Stimulated activated naive CD8-positive, alpha-beta T cell treated with anti-CD3 and anti-CD28 coated beads, Interleukin-15, Interleukin-2, amounts not matched to agents 100 U/mL and 50 U/mL, for 24 hours (primary cell): ENCODE data around the gene CXCL17.

Source experiments
- ATAC-seq: fragments of 150-1000 bp; cut with Tn5 transposase; one replicate; pipeline ENCODE4 v1.10.0; 2021
- DNase-seq: peaks from one replicate; pipeline ENCODE4 v3.0.0; 2021

The CXCL17 gene

DNA sequence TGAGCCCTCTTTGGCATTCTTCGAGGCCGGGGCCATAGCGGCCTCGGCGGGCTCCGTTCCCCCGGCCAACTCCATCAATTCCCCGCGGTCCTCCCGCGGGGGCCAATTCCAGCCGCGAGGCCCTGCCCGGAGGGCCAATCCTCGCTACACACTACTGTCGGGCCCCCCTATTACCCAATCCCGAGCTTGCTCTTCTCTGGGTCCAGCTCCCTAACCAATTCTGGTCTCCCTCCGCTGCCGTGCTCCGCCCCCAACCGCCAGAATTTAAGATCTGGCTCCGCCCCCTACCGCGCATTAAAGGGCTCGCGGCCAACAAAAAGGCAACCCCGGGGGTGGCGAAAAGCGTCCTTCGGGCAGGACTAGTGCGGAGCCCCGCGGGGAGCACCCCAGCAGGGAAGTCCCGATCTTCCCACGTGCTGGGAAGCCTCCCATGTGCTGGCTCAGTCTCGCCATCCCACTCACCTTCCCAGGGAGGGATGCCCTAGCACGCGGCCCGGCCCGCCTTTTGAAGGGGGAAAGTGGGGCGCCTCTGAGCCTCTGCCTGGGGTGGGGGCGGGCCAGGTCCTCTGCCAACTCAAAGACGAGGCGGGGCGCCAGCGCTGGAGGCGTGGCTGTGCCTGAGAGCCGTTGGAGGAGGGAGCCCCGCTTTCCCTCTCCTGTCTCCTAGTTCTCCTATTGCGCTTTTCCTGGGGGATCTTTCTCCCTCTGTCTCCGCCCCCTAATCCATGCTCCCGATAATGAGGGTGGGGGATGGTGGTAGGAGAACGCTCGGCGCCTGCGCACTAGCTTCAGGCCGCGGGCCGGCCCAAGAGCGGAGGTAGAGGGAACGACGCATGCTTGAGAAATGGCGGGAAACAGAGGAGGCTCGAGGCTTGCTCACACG is 19.0 kb downstream of the CXCL17 start:
- ATAC-seq (peak; percentile 95), DNase-seq (peak; percentile 94)

DNA sequence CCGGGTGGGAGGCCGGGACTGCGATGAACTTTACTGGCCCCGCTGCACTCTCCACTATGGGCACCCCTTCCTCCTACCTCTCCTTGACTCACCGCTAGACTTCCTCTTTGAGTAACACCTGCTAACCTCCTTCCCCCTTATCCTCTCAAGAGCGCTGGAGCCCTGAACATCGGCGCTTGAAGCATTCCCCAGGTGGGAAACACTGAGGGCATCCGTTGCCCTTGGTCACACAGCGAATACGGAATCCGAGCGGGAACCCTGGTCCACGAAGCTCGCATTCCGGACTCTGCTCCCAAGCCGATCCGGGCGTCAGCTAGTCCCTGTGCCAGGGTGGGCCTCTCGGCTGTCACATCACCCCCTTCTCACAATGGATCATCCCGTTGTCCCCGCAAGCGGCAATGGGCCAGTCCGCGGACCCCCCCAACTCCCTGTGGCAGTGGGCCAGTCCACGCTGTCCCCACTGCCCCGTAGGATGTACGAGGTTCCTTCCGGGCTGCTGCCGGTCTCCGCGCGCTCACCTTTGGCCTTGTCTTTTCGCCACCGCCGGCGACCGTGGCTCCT is 19.8 kb downstream of the CXCL17 start:
- ATAC-seq, result peak; percentile 58
- peak; percentile 55 for DNase-seq

DNA sequence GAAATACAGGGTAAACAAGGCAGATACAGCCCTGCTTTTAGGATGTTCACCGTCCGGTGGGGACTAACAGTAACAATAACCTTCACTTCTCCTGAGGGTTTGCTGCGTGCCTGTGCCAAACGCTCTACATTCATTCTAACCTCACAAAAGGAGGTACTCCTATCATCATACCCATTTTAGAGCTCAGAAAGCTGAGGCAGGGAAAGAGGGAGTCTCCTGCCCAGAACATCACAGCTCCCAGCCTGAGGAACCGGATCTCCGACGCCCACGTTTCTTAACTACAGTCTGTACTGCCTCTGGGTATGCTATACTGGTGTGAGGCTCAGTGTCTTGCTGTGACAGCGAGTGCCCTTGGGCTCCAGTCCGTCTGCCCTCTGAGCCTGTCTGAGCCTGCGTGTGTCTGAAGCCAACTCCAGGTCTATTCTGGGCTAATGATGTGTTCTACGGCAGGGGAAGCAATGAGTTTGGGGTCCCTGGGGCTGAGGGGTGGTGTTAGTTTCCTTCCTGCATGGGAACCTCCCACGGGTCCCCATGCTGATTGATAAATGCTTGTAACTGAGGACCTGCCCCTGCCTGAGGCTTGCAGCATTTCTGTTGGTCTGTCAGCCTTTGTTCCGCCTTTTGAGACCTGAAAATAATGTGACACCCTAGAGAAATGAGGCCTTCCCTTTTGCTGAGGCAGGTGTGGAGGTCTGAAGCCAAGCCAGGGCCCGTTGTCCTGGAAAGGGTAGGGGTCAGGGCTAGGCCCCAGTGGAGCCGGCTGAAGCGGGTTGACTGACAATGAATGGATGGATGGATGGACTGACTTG is 20.4 kb downstream of the CXCL17 start:
- ATAC-seq (no peak), DNase-seq (no peak)

DNA sequence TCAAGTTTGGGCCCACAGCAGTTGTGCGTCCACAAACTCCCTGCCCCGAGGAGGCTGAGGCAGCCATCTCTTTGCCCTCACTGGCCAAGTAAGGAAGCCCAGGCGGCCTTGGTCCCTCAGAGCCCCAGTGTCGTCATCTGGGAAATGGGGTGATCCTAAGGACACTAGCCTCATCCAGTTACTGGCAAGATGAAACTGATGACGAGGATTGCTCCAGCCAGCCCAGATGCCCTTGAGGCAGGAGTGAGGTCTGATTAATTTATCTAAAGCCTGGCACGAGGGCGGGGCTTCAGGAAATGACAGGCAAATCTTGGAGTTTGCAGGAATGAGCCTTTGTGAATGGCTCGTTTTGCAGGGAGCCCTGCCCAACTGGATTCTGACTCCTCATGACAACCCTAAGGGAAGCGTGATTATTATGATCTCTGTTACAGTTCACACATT is 21.1 kb downstream of the CXCL17 start:
- no peak for DNase-seq
- ATAC-seq, result no peak

DNA sequence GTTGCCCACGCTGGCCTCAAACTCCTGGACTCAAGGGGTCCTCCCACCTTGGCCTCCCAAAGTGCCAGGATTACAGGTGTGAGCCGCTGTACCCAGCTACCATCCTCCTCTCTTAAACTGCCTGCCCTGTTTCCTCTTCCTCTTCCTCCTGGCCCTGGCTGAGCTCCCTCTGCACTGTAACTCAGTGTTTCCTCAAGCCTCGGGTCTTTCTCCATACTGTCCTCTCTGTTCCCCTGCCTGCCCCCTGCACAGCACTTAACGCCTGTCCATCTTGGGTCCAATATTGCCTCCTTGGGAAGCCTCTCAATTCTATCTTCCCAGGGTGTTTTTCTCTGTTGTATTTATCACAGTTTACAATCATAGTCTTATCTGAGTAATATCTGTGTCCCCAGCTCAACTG is 21.6 kb downstream of the CXCL17 start:
- ATAC-seq (no peak), DNase-seq (no peak)

DNA sequence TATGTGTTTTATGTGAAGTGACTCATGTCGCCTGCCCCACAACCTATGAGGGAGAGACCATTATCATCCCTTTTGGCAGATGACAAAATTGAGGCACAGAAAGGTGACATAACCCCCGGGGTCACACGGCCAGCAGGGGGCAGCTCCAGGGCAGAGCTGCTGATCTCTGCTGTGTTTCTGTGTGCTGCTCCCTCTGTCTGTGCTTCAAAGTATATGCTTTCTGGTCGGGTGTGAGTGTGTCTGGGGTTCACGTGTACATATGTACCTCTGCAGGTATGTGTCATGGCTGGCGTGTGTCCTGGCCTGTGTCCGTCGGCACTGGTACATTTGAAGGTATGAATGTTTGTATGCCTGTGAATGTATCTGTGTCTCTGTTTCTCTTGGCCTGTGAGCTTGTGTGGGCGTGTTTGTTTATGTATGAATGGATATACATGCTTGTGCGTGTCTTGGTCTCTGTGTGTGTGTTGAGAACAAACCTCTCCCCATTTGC is 22.6 kb downstream of the CXCL17 start:
- ATAC-seq (peak; percentile 48), DNase-seq (peak; percentile 84)

DNA sequence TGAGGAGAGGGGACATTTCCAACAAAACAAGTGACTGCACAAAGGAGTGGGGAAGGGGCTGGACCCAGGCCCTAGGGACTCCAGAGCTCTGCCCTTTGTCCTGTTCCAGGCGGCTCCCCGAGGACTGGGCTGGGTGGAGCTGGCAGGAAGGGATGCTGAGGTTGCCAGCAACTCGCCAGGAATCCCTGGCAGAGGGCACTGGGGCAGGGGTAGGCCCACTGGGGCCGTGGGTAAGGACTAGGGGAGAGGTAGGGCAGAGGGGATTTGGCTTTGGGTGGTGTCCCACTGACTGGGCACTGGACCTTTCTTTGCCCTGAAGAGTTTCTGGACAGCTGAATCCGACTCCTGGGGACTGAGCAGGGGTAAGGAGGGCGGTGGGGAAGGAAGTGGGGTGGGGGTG is 23.4 kb downstream of the CXCL17 start:
- DNase-seq (no peak), ATAC-seq (no peak)

DNA sequence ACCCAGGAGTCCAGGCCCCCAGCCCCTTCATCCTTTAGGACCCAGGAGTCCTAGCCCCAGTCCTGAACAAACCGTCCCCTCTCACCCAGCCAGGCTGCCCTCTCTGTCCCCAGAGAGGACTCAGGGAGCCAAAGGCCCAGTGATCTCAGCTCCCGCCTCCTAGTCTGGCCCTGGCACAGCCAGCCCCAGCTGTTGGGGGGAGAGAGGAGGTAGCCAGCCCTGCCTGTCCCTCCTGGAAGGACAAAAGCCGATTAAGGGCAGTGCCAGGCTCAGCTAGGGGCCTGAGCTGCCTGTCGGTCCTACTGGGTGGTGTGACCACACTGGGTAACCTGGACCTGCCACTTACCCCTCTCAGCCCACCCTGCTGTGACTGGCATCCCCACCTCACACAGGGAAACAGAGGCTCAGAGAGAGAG is 30.1 kb downstream of the CXCL17 start:
- ATAC-seq (no peak), DNase-seq (no peak)

DNA sequence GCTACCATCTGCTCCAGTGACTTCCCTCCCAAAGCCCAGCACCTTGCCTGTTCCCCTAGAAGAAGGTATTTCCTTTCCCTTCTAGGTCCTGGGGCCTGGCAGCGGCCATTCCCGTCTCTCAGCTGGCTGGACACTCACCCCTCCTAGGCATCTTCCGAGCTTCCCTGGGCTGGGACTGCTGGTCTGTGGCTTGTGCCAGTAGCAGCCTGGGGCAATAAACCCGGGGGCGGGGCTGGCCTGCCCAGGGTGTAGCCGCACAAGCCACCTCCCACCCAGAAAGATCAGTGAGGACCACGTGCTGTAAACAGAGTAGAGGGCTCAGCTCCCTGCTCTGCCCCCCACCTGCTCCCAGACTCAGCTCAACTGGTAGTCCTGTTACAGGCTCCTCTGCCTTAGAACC is 30.5 kb downstream of the CXCL17 start:
- ATAC-seq (no peak), DNase-seq (no peak)

DNA sequence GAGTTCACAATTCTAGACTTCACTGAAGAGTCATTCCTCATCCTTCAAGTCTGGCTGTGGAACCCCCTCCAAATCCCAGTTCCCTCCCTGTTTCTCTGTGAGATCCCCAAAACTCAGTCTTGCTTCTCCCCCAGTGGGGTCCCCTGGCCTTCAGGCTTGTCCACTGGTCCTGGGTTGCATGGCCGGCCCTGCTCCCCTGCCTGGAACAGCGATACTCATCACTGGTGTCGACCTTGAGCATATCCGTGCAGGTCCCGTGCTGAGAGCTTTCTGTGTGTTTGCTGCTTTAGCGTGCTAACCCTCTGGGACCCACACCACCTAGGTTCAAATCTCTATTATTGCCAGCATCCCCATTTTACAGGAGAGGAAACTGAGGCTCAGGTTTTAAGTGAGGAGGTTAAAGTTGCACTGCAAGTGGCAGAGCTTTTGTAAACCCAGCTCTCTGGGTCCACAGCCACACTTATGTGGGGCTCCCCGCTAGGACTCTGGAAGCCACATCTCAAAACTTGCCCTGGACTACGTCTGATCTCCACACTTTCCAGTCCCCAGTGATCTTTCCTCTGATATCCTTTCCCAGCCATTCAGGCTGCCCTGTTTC is 31.1 kb downstream of the CXCL17 start:
- no peak for DNase-seq
- no peak for ATAC-seq

DNA sequence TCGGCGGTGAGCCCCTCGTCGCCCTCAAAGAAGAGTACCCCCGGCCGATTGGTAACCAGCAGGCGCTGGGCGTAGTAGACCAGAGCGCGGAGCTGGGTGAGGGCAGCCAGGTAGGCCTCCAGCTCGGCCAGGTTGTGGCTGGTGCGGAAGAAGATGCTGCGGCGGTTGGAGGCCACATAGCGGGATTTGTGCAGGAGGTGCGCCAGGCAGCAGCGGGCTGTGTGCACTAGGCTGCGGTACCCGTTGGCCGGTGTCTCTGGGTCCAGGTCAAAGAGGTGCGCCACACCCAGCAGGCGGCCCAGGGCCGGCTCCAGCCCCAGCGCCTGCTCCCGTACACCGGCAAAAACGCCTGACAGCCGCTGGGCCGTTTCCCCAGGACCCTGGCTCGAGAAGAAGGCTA is 32.4 kb downstream of the CXCL17 start:
- DNase-seq (no peak), ATAC-seq (no peak)

DNA sequence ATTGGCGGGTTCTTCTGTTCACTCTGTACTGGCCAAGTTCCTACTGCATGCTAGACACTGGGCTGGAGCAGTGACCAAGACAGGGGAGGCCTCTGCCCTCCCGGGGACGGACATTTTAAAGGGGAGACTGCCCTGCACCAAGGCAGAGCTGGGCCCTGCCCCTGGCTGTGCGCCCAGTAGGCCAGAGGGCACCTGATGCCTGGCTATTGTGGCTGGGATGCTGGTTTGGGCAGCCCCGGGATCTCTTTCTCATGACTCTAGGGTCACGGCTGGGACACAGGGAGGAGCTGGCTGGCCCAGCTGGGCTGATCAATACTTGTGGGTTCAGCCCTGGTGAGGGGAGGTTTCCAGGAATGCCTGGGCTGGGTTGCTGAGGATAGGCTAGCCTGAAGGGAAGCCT is 33.3 kb downstream of the CXCL17 start:
- ATAC-seq, result no peak
- no peak for DNase-seq

DNA sequence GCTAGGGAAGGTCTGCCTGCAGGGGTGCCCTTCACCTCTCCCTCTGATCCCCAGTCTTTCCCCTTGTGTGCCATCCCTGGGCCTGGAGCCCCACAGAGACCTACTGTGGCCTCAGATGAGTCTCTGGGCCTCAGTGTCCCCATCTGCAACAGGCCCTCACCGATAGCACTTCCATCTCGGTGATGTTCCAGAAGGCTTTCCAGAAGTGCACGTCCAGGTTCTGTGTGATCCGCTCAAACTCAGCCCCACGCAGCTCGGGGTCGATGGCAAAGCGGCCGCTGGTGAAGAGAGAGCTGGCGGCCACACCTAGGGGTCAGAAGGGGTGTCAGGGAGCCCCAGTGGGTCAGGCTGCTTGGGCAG is 35.0 kb downstream of the CXCL17 start:
- no peak for ATAC-seq

DNA sequence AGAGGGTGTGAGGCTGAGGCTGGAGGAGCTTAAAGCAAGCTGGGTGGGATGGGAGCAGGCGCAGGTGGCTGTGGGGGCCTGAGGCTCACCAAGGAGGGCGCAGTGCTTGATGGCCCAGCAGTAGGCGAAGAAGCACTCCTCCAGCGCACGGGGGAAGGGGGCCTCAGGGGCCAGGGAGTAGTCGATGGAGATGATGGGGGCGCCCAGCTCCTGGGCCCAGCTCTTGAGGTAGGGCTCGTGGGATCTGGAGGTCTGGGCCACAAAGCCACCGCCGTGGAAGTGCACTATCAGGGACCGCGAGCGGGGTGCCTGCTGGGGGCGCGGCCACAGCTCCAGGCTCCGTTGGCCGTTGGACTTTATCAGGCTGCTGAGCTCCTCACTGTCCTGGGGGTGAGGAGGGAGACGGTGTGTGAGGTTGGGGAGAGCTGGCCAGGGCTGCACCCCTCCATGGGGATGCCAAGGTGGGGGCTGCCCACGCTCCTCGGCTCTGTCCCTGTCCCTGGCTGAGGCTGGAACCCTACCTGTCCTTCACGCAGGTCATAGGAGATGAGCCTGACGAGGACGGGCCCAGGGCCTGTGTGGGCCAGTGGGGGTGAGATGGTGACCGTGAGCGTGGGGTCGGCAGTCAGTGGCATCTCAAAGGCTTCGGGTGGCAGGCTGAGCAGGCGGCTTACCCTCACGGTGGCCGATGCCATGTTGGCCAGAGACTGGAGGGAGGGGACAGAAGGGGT is 35.5 kb downstream of the CXCL17 start:
- no peak for DNase-seq

More for the DNA sequence above, 35.0 kb downstream of the CXCL17 start:
- no peak for DNase-seq

DNA sequence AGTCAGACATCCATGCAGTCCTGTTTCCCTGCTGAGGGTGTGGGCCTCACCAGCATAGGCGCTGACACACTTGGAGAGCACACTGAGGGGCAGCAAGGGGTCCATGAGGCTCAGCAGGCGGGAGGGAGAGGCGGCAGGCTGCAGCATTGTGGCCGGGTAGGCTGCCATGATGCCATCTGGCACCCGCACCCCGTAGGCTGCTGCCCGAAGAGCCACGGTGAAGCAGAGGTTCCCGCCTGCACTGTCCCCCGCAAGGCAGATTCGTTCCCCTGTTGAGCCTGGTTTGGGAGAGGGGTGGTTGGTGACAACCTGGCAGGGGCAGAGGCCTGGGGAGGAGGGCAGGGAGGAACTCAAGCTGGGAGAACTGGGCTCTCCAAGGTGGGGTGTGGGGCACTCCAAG is 36.6 kb downstream of the CXCL17 start:
- DNase-seq (no peak), ATAC-seq (no peak)

More for the DNA sequence above, 35.5 kb downstream of the CXCL17 start:
- ATAC-seq, result no peak

DNA sequence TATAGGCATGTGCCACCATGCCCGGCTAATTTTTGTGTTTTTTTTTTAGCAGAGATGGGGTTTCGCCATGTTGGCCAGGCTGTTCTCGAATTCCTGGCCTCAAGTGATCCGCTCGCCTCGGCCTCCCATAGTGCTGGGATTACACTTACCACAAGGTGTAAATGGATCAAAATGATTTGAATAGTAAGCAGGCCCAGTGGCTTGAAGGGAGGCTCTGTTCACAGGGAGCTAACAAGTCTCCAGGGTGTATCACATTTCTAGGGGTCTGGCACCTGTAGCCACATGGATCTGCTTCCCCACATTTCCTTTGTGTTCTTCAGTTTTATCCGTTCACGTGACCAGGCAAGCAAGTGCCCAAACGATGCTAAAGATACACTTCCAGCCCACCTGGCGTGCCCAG is 39.2 kb downstream of the CXCL17 start:
- ATAC-seq (no peak), DNase-seq (no peak)

DNA sequence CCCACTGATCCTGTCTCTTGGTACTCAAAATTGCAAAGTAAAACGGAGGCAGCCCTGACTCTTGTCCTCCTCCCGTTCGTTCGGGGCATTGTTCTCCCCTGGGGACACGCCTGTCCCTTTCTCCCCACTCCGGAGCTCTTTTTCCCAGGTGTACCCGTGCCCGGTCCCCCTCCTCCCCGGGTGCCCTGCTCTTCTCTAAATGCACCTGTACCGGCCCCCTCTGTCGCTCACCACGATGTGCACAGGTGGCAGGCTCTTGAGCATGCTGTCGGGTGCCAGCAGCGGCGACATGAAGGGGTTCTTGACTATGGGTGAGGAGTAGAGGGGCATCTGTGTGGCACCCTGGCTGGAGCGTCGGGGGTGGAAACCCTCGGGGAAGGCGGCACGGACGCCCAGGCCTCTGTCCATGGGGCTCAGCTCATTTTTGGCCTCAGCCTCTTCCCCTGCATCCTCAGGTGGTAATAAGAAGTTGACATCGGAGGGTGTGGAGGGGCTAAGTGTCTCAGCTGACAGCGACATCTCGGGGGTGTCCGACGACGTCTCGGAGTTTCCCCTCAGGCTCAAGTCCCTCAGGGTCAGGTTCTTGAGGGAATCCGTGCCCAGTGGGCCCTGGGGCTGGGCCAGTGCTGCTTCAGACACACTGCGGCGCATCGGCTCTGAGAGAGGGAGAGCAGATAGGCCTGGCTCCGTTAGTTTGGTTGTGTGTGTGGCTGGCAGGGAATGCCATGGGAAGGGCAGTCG is 40.2 kb downstream of the CXCL17 start:
- ATAC-seq, result no peak
- DNase-seq, result no peak

DNA sequence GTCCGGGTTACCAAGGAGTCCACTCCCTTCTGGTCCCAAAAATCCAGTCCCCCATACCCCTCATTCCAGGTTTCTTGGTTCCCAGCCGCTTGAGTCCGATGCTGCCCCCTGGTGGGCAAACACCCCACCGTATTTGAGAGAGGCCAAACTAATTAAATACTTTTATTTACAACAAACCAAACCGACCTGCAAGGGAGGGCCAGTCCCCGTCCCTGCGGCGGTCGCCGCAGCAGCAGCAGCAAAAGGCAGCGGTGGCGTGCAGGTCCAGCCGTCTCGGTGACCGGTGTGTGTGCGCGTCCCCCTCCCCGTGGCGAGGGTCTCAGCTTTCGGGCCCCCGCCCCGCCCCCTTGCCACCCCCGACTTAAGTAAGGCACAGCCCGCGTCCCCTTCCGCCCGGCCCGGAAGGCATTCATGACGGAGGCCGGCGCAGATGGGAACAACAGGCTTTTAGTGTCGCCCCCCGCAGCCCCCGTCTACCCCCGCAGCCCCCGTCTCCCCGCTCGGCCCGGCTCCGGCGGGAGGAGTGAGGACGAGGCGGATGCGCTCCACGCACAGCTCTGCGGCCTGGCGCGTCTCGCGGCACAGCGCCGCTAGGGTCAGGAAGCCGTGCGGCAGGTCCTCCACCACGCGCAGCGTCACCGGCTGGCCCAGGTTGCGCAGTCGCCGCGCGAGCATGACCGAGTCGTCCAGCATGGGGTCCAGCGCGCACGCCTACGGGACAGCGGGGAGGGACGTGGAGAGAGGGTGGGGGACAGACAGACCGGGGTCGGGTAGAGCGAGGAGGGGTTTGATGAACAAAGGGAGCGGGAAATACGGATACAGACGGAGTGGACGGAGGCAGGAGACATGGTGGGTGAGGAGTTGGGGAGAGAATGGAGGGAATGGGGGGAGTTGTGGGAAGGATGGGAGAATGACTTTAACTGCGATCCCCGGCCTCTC is 41.1 kb downstream of the CXCL17 start:
- peak; percentile 87 for DNase-seq
- peak; percentile 39 for ATAC-seq

DNA sequence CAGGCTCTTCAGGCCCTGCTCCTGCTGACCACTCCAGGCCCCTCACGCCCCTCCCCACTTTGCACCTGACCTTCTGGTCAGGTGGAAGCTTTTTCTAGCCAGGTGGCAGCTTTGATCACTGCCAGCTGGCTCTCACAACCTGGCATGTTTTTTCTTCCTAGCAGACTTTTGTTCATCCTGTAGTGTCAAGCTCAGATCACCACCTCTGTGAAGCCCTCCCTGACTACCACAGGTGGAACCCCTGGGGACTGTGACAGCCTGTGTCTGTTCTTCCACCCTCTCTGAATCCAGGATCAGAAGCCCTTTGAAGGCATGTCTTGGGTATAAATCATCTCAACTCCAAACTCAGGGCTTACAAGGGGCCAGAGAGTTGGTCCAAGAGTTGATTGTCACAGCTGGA is 42.3 kb downstream of the CXCL17 start:
- ATAC-seq, result no peak

More for the DNA sequence above, 42.3 kb downstream of the CXCL17 start:
- DNase-seq, result no peak
